C1 segment of cervical spinal cord (tissue), 14 donors: ENCODE results near the gene MPO.

Experiments used
- DNase-seq, 14 donors: peaks; one replicate each; lab custom pipeline; 2025; lab: John Stamatoyannopoulos, UW

Gene MPO

DNA sequence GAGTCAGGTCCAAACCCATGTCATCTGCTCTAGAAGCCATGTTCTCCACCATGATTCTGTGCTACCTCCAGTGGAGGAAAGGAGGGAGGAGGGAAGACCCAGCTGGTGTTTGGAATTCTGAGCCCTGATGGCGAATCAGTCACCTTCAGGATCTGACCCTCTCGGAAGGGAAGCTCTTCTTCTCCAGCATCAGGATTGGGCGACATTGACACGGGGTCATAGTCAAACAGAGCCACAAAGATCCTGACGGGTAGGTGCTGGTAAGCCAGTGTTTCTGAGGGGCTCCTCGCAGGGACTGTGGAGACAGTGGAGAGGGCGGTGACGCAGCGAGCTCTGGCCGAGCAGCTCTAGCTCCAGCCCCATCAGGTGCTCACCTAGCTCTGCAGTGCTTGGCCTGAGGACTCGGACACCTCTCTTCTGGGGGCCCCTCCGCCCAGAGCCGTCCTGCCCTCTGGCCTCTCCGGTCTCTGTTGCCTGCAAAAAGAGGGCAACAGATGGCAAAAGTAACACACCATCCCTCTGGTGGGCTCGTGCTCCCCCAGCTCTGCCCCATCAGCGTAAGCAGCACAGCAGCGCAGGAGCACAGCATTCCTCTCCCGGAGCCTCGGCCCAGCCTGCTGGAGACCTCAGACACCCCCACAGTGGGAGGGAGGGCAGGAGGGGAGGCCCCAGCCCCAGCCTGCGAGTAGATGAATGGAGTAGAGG lies 26.9 kb upstream of the MPO start:
- DNase-seq = no peak

DNA sequence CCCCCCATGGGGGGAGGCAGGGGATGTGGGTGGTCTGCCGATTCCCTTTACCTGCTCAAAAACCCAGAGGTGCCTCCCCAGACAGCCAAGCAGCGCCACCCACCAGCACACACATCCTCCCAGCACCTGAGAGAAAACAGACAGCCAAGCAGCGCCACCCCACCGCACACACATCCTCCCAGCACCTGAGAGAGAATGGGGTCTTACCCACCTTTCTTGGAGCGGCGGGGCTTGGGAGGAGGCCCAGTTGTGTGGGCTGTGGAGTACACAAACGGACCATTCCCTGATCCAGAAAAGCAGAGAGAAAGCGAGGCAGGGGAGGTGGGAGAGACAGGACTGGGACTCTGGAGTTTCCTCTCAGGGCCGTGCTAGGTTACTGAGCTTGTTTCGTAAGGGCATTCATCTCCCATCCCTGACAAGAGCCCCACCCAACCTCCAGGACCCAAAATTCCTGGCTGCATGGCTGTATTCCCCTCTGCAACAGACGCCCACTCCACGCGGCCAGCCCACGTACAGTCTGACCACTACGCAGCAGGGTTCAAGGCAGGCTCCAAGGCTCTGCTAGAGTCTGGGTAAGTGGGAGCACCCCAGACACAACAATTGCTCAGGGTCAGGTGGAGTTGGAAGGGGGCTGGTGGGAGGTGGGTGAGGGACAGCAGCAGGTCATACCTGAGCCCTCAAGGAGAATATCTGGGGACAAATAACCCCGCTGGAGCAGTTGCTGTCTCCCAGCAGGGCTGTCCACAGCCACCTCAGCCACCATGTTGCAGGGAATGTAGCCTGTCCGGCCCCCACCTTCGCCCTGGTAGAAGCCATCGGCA lies 25.6 kb upstream of the MPO start:
- DNase-seq = no peak

DNA sequence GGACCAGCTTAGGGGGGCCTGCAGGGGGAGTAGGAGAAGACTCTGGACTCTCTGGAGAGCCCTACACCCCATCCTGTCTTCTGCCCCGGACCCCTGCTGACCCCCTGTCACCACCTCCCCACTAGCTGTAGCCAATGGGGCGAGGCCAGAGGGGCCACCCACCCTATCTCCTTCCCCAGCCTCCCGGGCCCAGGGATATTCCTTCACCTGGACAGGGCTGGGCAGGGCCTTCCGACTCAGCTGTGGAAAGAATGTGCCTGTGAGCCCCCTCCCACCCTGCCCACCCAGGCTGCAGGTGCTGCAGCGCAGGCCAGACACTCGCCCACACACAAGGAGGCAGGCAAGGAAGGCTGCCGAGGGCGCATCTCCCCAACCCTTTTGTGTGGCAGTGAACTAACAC lies 24.9 kb upstream of the MPO start:
- DNase-seq = no peak

DNA sequence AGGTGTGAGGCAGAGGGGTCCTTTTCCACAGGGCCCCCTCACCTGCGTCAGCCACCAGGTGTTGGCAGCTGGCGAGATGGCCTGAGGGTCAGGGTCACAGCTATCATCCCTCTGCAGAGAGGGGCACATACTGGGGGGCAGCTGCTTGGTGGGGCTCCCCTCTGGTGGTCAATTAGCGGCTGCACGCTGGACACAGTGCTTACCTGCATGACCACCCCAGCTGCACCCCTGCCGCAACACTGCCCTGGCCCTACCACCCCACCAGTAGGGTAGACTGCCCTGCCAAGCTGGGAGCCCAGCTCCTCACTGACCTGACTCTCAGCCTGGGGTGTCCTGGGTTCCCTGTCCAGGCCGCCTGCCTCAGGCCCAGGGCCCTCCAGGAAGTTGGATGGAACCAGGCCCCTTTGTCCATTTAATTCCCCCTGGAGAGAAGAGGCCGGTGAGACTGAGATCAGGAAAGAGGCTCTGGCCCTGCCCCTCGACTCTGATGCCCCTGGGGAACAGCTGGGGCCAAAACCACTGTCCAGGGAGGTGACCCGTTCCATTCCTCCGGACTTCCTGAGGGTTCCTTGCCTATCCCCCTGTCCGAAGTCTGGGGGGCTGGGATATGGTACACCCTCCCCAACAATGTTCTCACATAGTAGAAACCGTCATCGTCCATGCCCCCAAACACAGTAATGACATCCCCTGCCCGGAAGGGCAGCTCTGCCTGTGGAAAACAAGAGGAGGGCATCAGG lies 24.2 kb upstream of the MPO start:
- DNase-seq = no peak

DNA sequence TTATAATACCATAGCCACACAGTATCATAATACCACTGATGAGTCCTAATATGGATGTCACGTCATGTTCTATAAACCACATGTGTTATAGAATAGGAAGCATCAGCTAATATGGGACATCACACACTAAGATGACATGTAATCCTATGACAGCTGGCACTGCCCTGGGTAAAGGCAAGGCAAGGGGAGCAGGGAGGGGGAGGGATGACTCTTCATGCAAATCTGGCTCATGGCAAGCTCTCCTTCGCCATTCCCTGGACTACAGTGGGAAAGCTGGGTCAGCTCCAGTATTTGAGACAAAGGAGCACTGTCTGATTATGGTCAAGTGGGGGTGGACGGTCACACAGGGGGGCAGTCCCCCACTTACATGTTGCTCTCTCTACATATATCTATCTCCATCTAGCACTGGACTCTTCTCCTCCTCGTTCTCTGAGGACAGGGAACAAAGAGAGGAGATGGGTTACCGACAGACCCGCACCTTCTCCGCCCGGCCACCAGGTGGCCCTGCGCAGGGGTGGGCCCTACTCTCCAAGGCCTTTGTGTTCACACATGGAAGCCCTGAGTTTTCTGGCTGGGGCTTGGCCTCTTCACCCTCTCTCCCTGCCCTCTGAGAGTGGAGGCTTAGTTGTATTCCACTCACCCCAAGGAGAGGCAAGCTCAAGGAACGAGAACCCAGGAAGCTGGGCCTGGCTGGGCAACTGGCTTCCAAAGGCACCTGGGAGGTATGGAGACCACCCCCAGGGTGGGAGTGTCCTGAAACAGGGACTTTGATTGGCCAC lies 23.4 kb upstream of the MPO start:
- DNase-seq = peak in 1 of 14 donors; percentile 24

DNA sequence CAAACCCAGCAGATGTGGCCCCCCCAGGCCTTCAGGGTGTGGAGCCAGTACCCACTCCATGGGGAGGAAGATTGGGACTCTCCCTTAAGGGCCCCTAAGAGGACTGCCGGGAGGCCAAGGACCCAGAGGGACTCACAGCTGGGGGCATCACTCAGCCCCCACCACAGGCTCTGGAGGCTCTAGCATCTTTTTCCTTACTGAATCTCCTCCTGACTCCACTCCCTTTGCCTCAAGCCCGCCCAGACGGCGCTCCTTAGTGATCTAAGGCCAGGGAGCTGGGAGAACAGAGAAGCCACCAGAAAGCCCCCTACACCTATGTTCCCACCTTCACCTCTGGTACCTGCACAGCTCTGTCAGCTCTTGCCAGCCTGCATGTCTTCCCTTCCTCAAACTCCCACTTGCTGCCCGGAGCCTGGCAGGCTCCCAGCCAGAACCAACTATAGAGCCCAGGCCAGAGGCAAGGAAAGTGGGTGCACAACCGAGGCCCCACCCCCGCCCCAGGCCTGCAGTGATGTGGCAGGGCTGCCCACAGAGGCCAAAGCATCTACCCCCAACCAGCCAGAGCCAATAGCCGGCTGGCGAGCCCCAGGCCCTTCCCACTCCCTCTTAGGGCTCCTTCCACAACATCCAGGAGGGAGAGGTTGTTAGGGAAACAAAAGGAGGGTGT lies 22.3 kb upstream of the MPO start:
- DNase-seq = no peak

DNA sequence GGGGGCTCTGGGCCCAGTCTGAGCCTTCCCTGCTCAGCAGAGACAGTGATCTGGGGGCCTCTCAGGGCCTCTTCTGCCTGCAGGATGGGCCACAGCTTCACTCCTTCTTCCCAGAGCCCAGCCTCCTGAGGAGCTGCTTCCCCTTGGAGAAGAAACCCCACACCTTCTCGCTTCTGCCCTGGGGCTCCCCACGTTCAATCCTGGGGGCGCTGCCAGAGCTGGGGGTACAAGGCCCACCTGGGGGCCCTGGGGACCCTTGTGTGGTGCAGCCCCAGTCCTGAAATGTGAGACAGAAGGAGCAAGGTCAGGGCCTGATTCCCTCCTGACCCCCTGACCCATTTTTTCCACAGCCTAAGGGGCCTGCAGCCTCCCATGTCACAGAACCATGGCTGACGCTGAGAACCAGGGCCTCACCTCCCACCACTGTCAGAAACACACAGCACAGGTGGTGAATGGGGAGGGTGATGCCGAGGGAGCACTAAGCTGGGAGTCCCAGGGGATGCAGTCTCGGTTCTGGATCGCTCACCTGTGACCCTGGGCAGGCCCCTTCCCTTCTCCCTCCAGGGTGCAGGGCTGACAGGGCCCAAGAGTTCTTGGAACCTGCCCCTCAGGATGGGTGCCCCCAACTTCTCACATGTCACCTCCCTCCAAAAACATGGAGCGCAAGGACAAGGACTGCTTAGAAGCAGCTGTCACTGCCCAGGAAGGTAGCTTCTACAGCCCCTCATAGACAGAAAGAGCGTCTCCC lies 21.6 kb upstream of the MPO start:
- DNase-seq = no peak

DNA sequence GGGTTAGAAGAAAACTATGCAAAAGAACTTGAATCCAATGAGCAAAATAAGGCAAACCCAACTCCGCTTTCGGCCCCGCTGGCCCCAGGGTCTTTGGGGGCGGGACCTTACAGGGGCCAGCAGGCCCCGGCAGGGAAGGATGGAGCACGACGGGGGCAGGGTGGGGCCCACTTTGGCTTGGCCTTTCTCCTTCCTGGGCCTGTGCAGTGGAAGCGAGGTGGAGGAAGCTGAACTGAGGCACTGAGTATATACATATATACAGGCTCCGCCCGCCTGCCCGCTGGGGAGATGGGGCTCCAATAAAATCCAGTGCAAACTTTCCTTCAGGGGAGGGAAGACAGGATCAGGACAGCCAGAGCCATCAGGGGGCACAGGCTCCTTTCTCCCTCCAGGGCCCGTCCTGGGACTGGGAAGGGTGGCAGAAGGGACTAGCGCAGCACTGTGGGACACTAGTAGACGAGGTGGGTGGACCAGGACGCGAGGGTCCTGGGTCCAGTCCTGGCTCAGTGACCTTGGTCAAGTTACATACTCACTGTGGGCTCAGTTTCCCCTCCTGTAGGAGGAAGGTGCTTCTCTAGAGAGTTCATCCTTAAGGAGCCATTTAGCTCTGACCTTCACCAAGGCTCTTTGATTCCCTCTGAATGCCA lies 20.9 kb upstream of the MPO start:
- no peak for DNase-seq

DNA sequence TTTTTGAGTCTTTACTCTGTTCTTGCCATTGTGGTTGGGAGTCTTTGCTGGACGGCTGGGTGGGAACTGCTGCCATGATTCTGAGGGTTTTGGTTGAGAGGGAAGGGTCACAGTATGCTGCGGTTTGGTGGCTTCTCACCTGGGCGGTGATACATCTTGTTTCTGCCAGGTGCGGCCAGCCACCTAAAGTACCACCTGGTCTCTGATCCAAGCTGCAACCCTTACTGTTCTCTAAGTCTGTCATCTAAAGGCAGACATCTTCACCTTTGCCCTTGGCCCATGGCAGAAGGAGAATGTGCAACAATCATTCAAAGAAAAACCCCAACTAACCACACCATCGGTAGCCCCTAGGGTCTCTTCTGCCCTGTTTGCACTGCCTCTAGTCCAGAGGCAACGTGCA lies 19.6 kb upstream of the MPO start:
- DNase-seq = no peak

DNA sequence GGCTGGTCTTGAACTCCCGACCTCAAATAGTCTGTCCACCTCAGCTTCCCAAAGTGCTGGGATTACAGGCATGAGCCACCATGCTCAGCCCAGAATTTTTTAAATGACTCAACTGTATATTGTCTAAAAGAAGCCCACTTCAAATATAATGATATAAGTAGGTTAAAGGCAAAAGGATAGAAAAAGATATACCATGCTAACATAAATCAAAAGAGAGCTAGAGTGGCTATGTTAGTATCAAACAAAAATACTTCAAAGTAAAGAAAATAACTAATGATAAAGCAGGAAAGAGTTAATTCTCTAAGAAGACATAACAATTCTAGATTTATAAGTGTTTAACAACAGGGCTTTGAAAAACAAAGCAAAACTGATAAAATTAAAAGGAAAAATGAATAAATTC lies 13.3 kb upstream of the MPO start:
- no peak for DNase-seq

DNA sequence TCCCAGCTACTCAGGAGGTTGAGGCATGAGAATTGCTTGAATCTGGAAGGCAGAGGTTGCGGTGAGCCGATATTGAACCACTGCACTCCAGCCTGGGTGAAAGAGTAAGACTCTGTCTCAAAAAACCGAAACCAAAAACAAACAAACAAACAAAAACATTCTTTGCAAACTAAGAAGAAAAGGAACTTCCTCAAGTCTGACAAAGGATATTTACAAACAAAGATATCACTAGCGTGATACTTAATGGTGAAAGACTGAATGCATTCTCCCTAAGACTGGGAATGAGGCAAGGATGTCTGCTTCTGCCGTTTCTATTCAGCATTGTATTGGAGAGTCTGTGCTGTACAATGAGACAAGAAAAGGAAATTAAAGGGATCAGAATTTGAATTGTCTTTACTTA lies 10.5 kb upstream of the MPO start:
- no peak for DNase-seq

DNA sequence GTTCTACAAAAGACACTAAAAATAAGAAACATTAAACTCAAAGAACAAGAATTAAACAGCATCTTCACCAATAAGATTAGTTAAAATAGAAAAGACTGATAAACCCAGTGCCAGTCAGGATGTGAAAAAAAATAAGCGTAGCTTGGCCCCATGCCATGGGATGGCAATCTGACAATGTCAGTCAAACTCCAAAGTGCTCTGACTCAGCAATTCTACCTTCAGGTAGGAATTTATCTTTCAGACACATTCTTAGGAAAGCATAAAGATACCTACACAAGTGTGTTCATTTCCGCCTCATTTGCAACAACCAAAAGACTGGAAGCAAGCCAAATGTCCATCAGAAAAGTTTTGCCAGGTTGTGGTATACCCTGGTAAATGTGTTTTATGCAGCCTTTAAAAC lies 9.1 kb upstream of the MPO start:
- no peak for DNase-seq

DNA sequence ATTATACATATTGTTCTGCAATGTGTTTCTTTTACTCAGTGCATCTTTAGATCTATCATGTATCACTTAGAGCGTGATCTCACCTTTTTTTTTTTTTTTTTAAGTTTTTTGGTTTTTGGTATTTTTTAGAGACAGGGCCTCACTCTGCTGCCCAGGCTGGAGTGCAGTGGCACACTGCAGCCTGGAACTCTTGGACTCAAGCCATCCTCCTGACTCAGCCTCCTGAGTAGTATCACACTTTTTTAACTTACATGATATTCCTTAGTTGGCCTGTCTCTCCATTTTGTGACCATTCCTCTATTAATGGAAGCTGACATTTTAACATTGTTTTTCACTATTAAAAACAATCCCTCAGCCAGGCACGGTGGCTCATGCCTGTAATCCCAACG lies 4.7 kb upstream of the MPO start:
- no peak for DNase-seq

DNA sequence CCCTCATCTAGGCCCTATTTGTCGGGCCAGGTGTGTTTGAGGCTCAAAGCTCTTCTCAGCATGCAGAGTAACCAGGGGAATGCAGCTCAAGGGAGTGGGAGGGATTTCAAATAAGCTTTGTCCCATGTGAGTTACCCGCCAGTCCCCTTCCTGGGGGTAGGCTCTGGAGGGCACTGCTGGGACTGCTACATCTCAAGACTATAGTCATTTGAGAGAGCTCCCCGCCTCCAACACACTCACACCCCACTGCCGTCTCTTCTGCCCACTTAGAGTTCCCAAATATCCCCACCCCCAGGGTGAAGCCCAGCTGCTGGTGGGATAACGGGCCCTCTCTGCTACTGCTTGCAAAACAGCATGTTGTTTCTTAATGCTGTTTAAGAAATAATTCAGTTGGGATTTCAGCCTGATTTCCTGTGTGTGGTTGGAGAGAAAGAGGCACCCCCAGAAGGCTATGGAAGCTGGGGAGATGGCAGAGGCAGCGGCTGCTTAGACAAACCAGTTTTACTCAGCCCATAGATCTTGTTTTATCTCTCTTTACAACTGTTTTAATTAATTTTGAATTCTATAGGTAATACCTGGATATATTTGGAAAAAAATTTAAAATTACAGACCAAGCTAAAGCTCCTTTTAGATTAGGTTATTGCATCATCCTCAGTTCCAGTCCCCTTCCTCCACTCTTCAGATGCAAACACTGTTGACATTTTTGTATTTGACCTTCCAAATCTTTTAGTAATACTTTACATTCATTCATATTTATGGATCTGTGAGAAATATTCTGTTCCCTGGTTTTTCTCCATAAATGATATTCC lies 4.1 kb upstream of the MPO start:
- no peak for DNase-seq

DNA sequence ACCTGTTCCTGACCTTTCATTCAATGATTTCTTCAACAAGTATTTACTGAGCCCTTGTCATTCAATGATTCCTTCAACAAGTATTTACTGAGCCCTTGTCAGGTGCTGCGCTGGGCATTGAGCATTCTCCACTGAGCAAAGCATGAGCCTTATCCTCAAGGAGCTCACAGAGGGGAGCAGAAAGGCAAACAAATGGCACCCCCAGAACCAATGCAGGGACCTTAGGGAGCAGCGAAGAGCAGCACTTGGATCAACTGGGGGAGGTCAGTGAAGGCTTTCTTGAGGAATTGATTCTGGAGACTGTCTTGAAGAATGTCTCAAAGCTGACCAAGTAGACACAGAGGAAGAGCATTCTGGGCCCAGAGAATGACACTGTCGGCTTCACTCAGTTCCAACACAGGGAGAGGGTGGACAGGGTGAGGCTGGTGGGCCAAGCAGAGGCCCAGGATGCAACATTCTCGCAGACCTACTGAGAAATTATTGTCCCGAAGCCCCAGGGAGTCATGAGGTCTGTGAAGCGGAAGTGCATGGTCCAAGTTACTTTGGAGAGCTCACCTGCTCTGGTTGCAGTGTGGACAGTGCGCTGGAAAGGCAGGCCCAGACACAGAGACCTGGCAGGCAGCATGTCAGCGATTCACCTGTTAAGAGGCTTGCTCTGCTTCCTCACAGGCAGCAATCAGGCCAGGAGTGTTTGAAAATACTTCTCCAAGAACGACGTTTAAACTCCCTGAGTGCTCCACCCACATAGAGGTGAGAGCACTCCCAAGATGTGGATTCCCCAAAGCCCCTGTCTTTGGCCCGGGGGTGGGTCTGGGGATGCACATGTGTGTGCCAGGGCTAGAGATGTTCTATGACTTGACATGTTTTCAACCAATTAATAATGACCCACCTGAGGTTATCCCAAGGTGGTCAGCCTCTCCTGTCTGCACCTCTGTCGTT lies 3.2 kb upstream of the MPO start:
- no peak for DNase-seq

DNA sequence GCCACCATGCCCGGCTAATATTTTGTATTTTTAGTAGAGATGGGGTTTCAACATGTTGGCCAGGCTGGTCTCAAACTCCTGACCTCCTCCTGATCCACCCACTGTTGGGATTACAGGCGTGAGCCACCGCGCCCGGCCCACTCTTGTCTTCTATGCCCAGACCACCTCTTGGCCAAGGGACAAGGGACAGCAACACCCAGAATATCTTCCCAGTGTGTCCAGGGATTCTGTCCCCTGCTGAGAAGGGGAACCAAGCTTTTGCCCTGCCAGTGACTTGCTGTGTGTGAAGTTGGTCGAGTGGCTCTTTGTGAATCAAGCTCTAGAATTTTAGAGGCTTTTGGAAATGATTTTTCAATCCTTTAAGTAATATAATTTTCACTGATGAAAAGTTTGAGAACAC lies 1.7 kb upstream of the MPO start:
- no peak for DNase-seq

DNA sequence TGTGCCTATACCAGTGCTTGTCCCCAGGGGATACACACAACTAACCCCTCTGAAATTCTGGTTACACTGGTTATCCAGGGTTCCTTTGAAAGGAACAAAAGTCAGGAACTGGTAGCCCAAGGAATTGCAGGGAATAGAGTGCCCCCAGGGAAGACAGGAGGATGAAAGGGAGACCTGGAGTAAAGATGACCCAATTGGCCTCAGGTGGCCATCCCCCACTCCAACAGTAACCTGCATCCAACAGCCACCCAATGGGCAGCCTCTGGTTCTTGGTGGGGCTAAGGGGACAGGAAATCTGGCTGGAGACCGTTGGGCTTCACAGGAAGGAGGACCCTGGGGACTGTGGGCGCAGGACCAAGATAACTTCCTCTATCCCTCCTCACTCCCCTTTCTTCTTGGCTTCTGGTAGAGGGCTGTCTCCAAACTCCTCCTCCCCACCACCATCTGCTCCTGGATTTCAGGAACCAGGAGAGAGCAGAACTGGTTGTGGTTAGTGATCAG lies 826 bp upstream of the MPO start:
- no peak for DNase-seq
